Testis (tissue), 3 donors: ENCODE data around the gene EPPIN. TPM values are rescaled to one million over a fixed set of nuclear protein-coding genes. Genes with fewer than 3 reads are reported as not detected.
"Not testable (repeated sequence)": the region's sequence is repeated elsewhere in the genome, so short reads cannot be mapped to it uniquely, and the experiment has no call there.

Source experiments
- DNase-seq: peaks from one replicate; pipeline ENCODE4 v3.0.0-alpha.2; 2019
- H3K27ac ChIP-seq, 2 donors: fragments of 200-600 bp; sonication (generic); one replicate each; pipeline ENCODE4 v1.5.1; 2019
- H3K27me3 ChIP-seq: fragments of 200-600 bp; sonication (generic); one replicate; pipeline ENCODE4 v1.5.1; 2019
- H3K36me3 ChIP-seq: fragments of 200-600 bp; sonication (generic); one replicate; pipeline ENCODE4 v1.5.1; 2017; ENCODE audit warnings: low read depth; ENCODE audit errors: missing control alignments
- H3K4me1 ChIP-seq: fragments of 200-600 bp; sonication (generic); one replicate; pipeline ENCODE4 v1.5.1; 2019
- H3K4me3 ChIP-seq, 2 donors: fragments of 200-600 bp; sonication (generic); one replicate each; pipeline ENCODE4 v1.5.1; 2017 to 2019
- H3K9me3 ChIP-seq: fragments of 200-600 bp; sonication (generic); one replicate; pipeline ENCODE4 v1.5.1; 2017
- CTCF ChIP-seq, 3 experiments: fragments of 450-650 bp in 2 of 3; fragments of 200-600 bp in 1 of 3; sonication (generic) in 1 of 3; IDR thresholded peaks; one replicate each; pipeline ENCODE4 v1.5.1; 2016 to 2019; ENCODE audit warnings: antibody characterized with exemption in 3 of 3, mild to moderate bottlenecking in 2 of 3, moderate library complexity in 1 of 3
- POLR2A ChIP-seq: fragments of 450-650 bp; IDR thresholded peaks from one replicate; pipeline ENCODE4 v1.6.1; 2017; ENCODE audit warnings: antibody characterized with exemption, mild to moderate bottlenecking, moderate library complexity
- WGBS, 2 donors: methylation state at CpG; one replicate each; pipeline ENCODE4 v1.1.5; 2018; 5-methylcytosine and 5-hydroxymethylcytosine counted together
- intact Hi-C: fragments of 100-400 bp; cut with DNase I; formaldehyde crosslinking; loops from one replicate; pipeline ENCODE4 v1.15.1; 2023; ENCODE audit warnings: low total_unique reads
- polyA plus RNA-seq: library from polyadenylated mRNA; stranded (reverse); fragments of 350-450 nt; fragmentation: Illumina TruSeq; extraction: RNeasy Lipid Tissue Mini Kit (QIAGEN cat#74804); gene quantifications from one replicate; pipeline ENCODE4 v1.2.3, GENCODE V29; 2014; ENCODE audit warnings: low read depth, low replicate concordance; ENCODE audit not compliant: insufficient read depth
- total RNA-seq, 2 donors: library from RNA; depleted of rRNA; stranded (reverse); fragments of >200 nt; gene quantifications; one replicate each; pipeline ENCODE4 v1.2.3, GENCODE V29; 2016

Gene EPPIN
- total and polyA plus RNA-seq, 3 donors from 2014 or later, result 185 to 251 (median 222) TPM

DNA sequence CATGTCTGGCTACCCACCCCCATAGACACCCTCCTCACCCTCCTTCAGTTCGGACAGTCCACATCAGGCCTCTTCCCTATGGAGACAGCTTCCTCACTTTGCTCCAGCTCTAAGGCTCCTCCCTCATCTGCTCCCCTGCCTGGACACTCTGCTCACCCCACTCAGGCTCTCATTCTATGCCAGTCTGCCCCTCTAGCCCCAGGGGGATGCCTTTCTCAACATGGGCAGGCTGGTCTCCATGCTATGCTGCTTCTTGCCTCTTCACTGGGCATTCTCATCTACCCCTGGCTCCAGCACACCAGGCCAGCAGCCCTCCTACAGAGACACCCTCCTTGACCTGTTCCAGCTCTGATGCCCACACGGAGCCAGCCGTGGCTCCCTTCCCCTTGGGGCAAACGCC, 32.0 kb upstream of the EPPIN start, which contains the start of gene WFDC8:
Gene WFDC8 (minus strand): TSS at position 101 of the 400 bp plus-strand sequence. CDS start 37 bp downstream, at position 64.
- intact Hi-C loops, result no loop called here
- Histone ChIP-seq H3K9me3 (no peaks in the 10 kb centered on the region), H3K36me3 (no peaks in the 10 kb centered on the region), H3K27me3 (no peaks in the 10 kb centered on the region), H3K4me1 (no peaks in the 10 kb centered on the region), H3K4me3 (no peak within 1 kb of the TSS), H3K27ac (no peak within 1 kb of the TSS)
- TF ChIP-seq POLR2A (no peak), CTCF (IDR thresholded peaks at IDR 0.05) (no peak)
- DNase-seq, result no peak
- WGBS, 2 donors, result 69 to 75% methylated on average over 4 of the region's 4 CpGs

DNA sequence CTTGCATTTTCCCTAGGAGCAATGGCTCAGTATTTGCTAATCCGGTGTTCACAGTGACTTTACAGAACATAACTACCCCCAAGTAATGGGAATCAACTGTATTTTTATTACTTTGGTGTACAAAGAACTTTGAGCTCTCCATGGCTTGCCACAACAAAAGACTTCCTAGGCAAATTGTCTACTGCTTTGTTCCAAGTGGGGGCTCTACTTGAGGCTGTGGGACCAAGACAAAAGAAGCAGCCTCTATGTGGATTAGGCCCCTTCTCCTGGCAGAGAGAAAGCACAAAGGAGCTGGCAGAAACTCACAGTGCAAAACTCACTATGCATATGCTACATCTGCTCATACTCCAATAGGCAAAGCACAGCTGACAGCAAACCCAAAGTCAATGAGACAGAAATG, 31.0 kb upstream of the EPPIN start:
- no peak for TF ChIP-seq POLR2A
- no peak for TF ChIP-seq CTCF (IDR thresholded peaks at IDR 0.05)
- Histone ChIP-seq H3K4me3 (no peak overlapping the region), H3K4me1 (no peaks in the 10 kb centered on the region)

GRCh38 chr20:45576995-45577394, 29.8 kb upstream of the EPPIN start:
- intact Hi-C loops, result no loop called here
- Histone ChIP-seq H3K36me3 (no peaks in the 10 kb centered on the region), H3K4me1 (no peaks in the 10 kb centered on the region), H3K4me3 (no peak overlapping the region), H3K27me3 (no peaks in the 10 kb centered on the region), H3K27ac (no peak overlapping the region), H3K9me3 (no peaks in the 10 kb centered on the region)
- 52 to 58% methylated on average over 2 of the region's 2 CpGs for WGBS, 2 donors
- TF ChIP-seq CTCF (IDR thresholded peaks at IDR 0.05) (no peak), POLR2A (no peak)
- DNase-seq, result no peak

More for the DNA sequence above, 31.0 kb upstream of the EPPIN start:
- intact Hi-C loops, result no loop called here
- Histone ChIP-seq H3K27me3 (no peaks in the 10 kb centered on the region), H3K9me3 (no peaks in the 10 kb centered on the region), H3K36me3 (no peaks in the 10 kb centered on the region), H3K27ac (no peak overlapping the region)
- 83 to 92% methylated on average over 1 of the region's 1 CpG for WGBS, 2 donors
- DNase-seq, result no peak

GRCh38 chr20:45575931-45576330, 28.7 kb upstream of the EPPIN start:
- intact Hi-C loops, result no loop called here
- TF ChIP-seq CTCF (IDR thresholded peaks at IDR 0.05) (no peak), POLR2A (no peak)
- DNase-seq, result no peak
- no peak overlapping the region for H3K4me3 ChIP-seq
- 81 to 90% methylated on average over 3 of the region's 3 CpGs for WGBS, 2 donors
- no peaks in the 10 kb centered on the region for H3K36me3 ChIP-seq
- no peaks in the 10 kb centered on the region for H3K27me3 ChIP-seq
- H3K9me3 ChIP-seq, result no peaks in the 10 kb centered on the region
- H3K27ac ChIP-seq, result no peak overlapping the region
- no peaks in the 10 kb centered on the region for H3K4me1 ChIP-seq

DNA sequence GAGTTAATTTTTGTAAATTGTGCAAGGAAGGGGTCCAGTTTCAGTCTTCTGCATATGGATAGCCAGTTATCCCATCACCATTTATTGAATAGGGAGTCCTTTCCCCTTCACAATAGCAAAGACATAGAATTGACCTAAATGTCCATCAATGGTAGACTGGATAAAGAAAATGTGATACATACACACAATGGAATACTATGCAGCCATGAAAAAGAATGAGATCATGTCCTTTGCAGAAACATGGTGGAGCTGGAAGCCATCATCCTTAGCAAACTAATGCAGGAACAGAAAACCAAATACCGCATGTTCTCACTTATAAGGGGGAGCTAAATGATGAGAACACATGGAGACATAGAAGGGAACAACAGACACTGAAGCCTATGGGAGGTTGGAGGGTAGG, 22.4 kb upstream of the EPPIN start:
- H3K4me1 ChIP-seq, DNase-seq, H3K9me3 ChIP-seq, H3K36me3 ChIP-seq, intact Hi-C loops, H3K4me3 ChIP-seq, H3K27ac ChIP-seq, H3K27me3 ChIP-seq: not testable (repeated sequence)
- 80 to 91% methylated on average over 1 of the region's 1 CpG for WGBS, 2 donors
